Naive thymus-derived CD4-positive, alpha-beta T cell (primary cell): ENCODE results near the gene MOGAT1. TPM values are rescaled to one million over a fixed set of nuclear protein-coding genes. Genes with fewer than 3 reads are reported as not detected.

Experiments used
- ATAC-seq: fragments of 150-1000 bp; cut with Tn5 transposase; 2 replicates; pipeline ENCODE4 v1.10.0; 2021; ENCODE audit warnings: mild to moderate bottlenecking, moderate library complexity
- CTCF ChIA-PET: fragments of 350-600 bp; sonication (Branson Sonifier 250); formaldehyde crosslinking; loops from one replicate; lab custom pipeline; 2021; ENCODE audit warnings: antibody characterized with exemption; lab: Charles Lee
- POLR2A ChIA-PET: fragments of 350-600 bp; sonication (Branson Sonifier 250); formaldehyde crosslinking; loops from one replicate; lab custom pipeline; 2021; ENCODE audit warnings: antibody characterized with exemption, inconsistent platforms; lab: Charles Lee
- DNase-seq, 9 donors: peaks; one replicate each; pipeline versions ENCODE4 v3.0.0 to v3.0.0-alpha.2; 2020 to 2022; ENCODE audit warnings: mixed read lengths in 1 of 9
- H3K27ac ChIP-seq: one replicate; pipeline ENCODE4 v1.7.0; 2013; ENCODE audit warnings: mild to moderate bottlenecking, low read depth, low read length, moderate library complexity
- H3K27me3 ChIP-seq, 2 donors: one replicate each; pipeline ENCODE4 v1.7.0; 2013; ENCODE audit warnings: low read length in 2 of 2, mild to moderate bottlenecking in 2 of 2, moderate library complexity in 2 of 2; ENCODE audit not compliant: control insufficient read depth in 2 of 2, insufficient read depth in 2 of 2
- H3K36me3 ChIP-seq, 3 experiments: 1 replicate in 2 of 3; 2 replicates in 1 of 3; pipeline ENCODE4 v1.7.0; 2013; ENCODE audit warnings: low read length in 3 of 3, mild to moderate bottlenecking in 3 of 3, moderate library complexity in 1 of 3; ENCODE audit not compliant: insufficient read depth in 3 of 3, control insufficient read depth in 2 of 3
- H3K4me1 ChIP-seq, 2 donors: one replicate each; pipeline ENCODE4 v1.7.0; 2013; ENCODE audit warnings: low read length in 2 of 2, mild to moderate bottlenecking in 2 of 2, moderate library complexity in 1 of 2; ENCODE audit not compliant: control insufficient read depth in 2 of 2, insufficient read depth in 2 of 2
- H3K4me3 ChIP-seq: 2 replicates; pipeline ENCODE4 v1.7.0; 2013; ENCODE audit warnings: mild to moderate bottlenecking, low read length
- H3K9me3 ChIP-seq, 3 experiments: 1 replicate in 2 of 3; 2 replicates in 1 of 3; pipeline ENCODE4 v1.7.0; 2013; ENCODE audit warnings: low read length in 3 of 3; ENCODE audit not compliant: control insufficient read depth in 2 of 3
- H3K27ac Mint-ChIP-seq, 9 donors: one replicate each; pipeline ENCODE4 v1.8.0; 2020 to 2022; ENCODE audit warnings: mixed read lengths in 9 of 9, mild to moderate bottlenecking in 8 of 9, moderate library complexity in 5 of 9, inconsistent platforms in 2 of 9
- H3K27me3 Mint-ChIP-seq, 5 donors: one replicate each; pipeline ENCODE4 v1.8.0; 2021 to 2022; ENCODE audit warnings: mixed read lengths in 5 of 5, mild to moderate bottlenecking in 1 of 5
- H3K36me3 Mint-ChIP-seq, 5 donors: one replicate each; pipeline ENCODE4 v1.8.0; 2020 to 2022; ENCODE audit warnings: mixed read lengths in 5 of 5, mild to moderate bottlenecking in 3 of 5, inconsistent platforms in 1 of 5
- H3K4me1 Mint-ChIP-seq, 7 donors: one replicate each; pipeline ENCODE4 v1.8.0; 2020 to 2022; ENCODE audit warnings: mixed read lengths in 7 of 7, mild to moderate bottlenecking in 3 of 7, inconsistent platforms in 1 of 7
- H3K4me3 Mint-ChIP-seq, 10 donors: one replicate each; pipeline ENCODE4 v1.8.0; 2020 to 2022; ENCODE audit warnings: mild to moderate bottlenecking in 10 of 10, mixed read lengths in 10 of 10, moderate library complexity in 6 of 10, inconsistent platforms in 2 of 10
- H3K9me3 Mint-ChIP-seq, 11 donors: one replicate each; pipeline ENCODE4 v1.8.0; 2020 to 2022; ENCODE audit warnings: mixed read lengths in 11 of 11, mild to moderate bottlenecking in 4 of 11, inconsistent platforms in 1 of 11, moderate library complexity in 1 of 11
- intact Hi-C, 2 donors: fragments of 100-400 bp; cut with micrococcal nuclease; formaldehyde crosslinking; loops; one replicate each; pipeline ENCODE4 v1.15.1; 2023
- polyA plus RNA-seq, 2 donors: library from polyadenylated mRNA; unstranded; fragments of 300-500 nt; fragmentation: Illumina TruSeq; gene quantifications; one replicate each; pipeline ENCODE4 v1.2.3, GENCODE V29; 2021
- total RNA-seq, 6 experiments: library from RNA in 5 of 6; stranded (reverse) in 5 of 6; gene quantifications; 1 replicate in 5 of 6; 2 replicates in 1 of 6; pipeline ENCODE4 v1.2.3 and lab custom pipeline; 2021 to 2026

MOGAT1 gene
- total and polyA plus RNA-seq, 7 experiments from 2014 or later, result not detected

DNA sequence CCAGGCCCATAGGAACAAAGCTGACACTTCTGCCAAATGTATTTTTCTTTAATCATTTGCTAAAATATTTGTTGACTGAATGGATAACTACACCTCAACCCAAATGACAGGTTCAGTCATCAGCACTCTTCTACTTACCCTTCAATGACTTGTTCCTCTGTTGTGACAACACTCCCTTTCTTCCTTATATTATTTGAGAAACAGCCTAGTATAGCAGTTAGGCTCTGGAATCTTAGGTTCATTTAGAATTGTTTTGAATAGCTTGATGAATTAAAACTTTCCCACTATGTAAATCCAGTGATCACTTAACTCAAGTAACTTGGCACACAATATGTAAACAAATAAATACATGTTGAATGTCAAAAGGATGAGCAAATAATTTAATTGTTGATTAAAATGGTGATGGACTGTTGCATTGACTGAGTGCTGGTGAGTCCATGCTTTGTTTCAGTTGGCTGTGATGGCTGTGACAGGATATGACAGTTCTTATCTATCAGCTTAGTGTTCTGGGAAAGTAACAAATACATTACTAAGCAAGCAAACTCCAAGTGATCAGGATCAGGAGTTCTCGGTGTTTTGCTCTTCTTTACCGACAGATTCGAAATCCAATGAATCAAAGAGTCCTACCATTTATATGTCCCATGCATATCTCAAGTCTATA lies 2.8 kb upstream of the MOGAT1 start:
- H3K36me3 Mint-ChIP-seq, result no peaks in the 10 kb centered on the region
- Histone ChIP-seq H3K4me1 (no peaks in the 10 kb centered on the region), H3K27me3 (peaks cover 0 to 8% of the 10 kb centered on the region in 2 donors), H3K9me3 (no peaks in the 10 kb centered on the region), H3K27ac (no peak overlapping the region), H3K4me3 (no peak overlapping the region), H3K36me3 (no peaks in the 10 kb centered on the region)
- no peak overlapping the region for H3K4me3 Mint-ChIP-seq
- POLR2A ChIA-PET, result no interaction called here
- intact Hi-C loops, result no loop called here
- peaks cover 0 to 10% (median 9%) of the 10 kb centered on the region in 7 donors for H3K4me1 Mint-ChIP-seq
- ATAC-seq, result peak; percentile 10
- H3K9me3 Mint-ChIP-seq, result peaks cover 0 to 1% (median 0%) of the 10 kb centered on the region in 11 donors
- no peak overlapping the region for H3K27ac Mint-ChIP-seq
- H3K27me3 Mint-ChIP-seq, result peaks cover 40 to 70% (median 46%) of the 10 kb centered on the region in 5 donors
- no peak for DNase-seq
- CTCF ChIA-PET, result no interaction called here

GRCh38 chr2:222669353-222669752 lies 2.1 kb upstream of the MOGAT1 start:
- ChIA-PET POLR2A (no interaction called here), CTCF (no interaction called here)
- intact Hi-C loops, result no loop called here
- H3K4me1 ChIP-seq, result no peaks in the 10 kb centered on the region
- no peak overlapping the region for H3K4me3 Mint-ChIP-seq
- ATAC-seq (no peak), DNase-seq (no peak)
- H3K27me3 ChIP-seq, result peaks cover 0 to 8% of the 10 kb centered on the region in 2 donors
- H3K9me3 ChIP-seq, result no peaks in the 10 kb centered on the region
- no peak overlapping the region for H3K27ac Mint-ChIP-seq
- no peak overlapping the region for H3K4me3 ChIP-seq
- H3K36me3 Mint-ChIP-seq, result no peaks in the 10 kb centered on the region
- no peaks in the 10 kb centered on the region for H3K36me3 ChIP-seq
- H3K9me3 Mint-ChIP-seq, result peaks cover 0 to 1% (median 0%) of the 10 kb centered on the region in 11 donors
- H3K27ac ChIP-seq, result no peak overlapping the region
- H3K27me3 Mint-ChIP-seq, result peaks cover 44 to 76% (median 51%) of the 10 kb centered on the region in 5 donors
- peaks cover 0 to 10% (median 9%) of the 10 kb centered on the region in 7 donors for H3K4me1 Mint-ChIP-seq

GRCh38 chr2:222670191-222671038 lies 1.0 kb upstream of the MOGAT1 start:
- H3K4me1 ChIP-seq, result no peaks in the 10 kb centered on the region
- ATAC-seq (no peak), DNase-seq (no peak)
- H3K4me3 ChIP-seq, result no peak overlapping the region
- H3K9me3 ChIP-seq, result no peaks in the 10 kb centered on the region
- peak overlapping the region in 7 of 10 donors; percentile 11 to 63 (median 47) for H3K4me3 Mint-ChIP-seq
- CTCF ChIA-PET, result no interaction called here
- H3K36me3 Mint-ChIP-seq, result no peaks in the 10 kb centered on the region
- H3K27me3 Mint-ChIP-seq, result peaks cover 50 to 78% (median 56%) of the 10 kb centered on the region in 5 donors
- intact Hi-C loops, result no loop called here
- peaks cover 0 to 1% (median 0%) of the 10 kb centered on the region in 11 donors for H3K9me3 Mint-ChIP-seq
- POLR2A ChIA-PET, result no interaction called here
- peaks cover 0 to 8% of the 10 kb centered on the region in 2 donors for H3K27me3 ChIP-seq
- no peak overlapping the region for H3K27ac Mint-ChIP-seq
- H3K36me3 ChIP-seq, result no peaks in the 10 kb centered on the region
- peaks cover 0 to 10% (median 9%) of the 10 kb centered on the region in 7 donors for H3K4me1 Mint-ChIP-seq
- H3K27ac ChIP-seq, result no peak overlapping the region

DNA sequence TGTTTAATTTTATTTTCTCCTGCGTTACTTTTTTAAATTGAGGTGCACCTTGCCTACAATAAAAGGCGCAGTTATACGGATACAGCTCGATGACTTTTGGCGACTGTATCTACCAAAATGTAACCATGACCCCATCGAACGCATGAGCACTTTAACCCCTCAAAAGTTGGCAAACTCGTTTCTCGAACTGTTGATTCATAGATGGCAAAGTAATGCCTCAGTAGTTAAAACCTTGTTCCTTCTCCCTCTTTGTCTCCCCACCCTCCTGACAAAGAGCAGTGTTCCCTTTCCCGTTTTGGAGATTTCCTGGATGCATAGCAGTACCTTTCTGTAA lies 577 bp downstream of the MOGAT1 start:
- peaks cover 0 to 10% (median 9%) of the 10 kb centered on the region in 7 donors for H3K4me1 Mint-ChIP-seq
- no peak overlapping the region for H3K27ac Mint-ChIP-seq
- H3K27me3 Mint-ChIP-seq, result peaks cover 49 to 70% (median 61%) of the 10 kb centered on the region in 5 donors
- POLR2A ChIA-PET, result no interaction called here
- intact Hi-C loops, result no loop called here
- CTCF ChIA-PET, result no interaction called here
- DNase-seq (no peak), ATAC-seq (no peak)
- peak overlapping the region; percentile 26 to 68 (median 62) for H3K4me3 Mint-ChIP-seq
- Histone ChIP-seq H3K27ac (no peak overlapping the region), H3K9me3 (no peaks in the 10 kb centered on the region), H3K4me3 (peak overlapping the region; percentile 18), H3K4me1 (no peaks in the 10 kb centered on the region), H3K36me3 (no peaks in the 10 kb centered on the region), H3K27me3 (peaks cover 0 to 8% of the 10 kb centered on the region in 2 donors)
- H3K36me3 Mint-ChIP-seq, result no peaks in the 10 kb centered on the region
- H3K9me3 Mint-ChIP-seq, result peaks cover 0 to 1% (median 0%) of the 10 kb centered on the region in 11 donors

DNA sequence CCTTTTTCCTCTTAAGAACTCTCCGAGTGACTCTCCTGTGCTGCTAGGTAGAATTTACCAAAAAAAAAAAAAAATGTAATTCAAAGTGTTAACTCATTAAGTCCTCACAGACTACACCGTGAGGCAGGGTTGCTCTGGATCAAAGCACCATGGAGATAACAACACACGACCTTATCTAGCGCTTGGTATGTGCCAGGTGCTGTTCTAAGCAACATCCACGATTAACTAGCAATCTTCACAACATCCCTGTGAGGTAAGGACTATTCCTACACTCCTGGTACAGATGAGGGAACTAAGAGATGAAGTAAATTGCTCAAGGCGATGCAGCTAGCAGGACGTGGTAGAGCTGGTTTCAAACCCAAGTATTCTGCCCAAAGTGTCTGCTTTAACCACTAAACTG lies 1.8 kb downstream of the MOGAT1 start:
- no peak for ATAC-seq
- no peak overlapping the region for H3K27ac Mint-ChIP-seq
- Histone ChIP-seq H3K27ac (no peak overlapping the region), H3K36me3 (no peaks in the 10 kb centered on the region), H3K9me3 (no peaks in the 10 kb centered on the region), H3K4me1 (no peaks in the 10 kb centered on the region), H3K4me3 (no peak overlapping the region), H3K27me3 (peaks cover 8% of the 10 kb centered on the region in 2 donors)
- DNase-seq, result no peak
- peaks cover 0 to 10% (median 9%) of the 10 kb centered on the region in 7 donors for H3K4me1 Mint-ChIP-seq
- H3K4me3 Mint-ChIP-seq, result no peak overlapping the region
- peaks cover 0 to 1% (median 0%) of the 10 kb centered on the region in 11 donors for H3K9me3 Mint-ChIP-seq
- no peaks in the 10 kb centered on the region for H3K36me3 Mint-ChIP-seq
- ChIA-PET CTCF (no interaction called here), POLR2A (no interaction called here)
- peaks cover 57 to 71% (median 67%) of the 10 kb centered on the region in 5 donors for H3K27me3 Mint-ChIP-seq
- intact Hi-C loops, result no loop called here

DNA sequence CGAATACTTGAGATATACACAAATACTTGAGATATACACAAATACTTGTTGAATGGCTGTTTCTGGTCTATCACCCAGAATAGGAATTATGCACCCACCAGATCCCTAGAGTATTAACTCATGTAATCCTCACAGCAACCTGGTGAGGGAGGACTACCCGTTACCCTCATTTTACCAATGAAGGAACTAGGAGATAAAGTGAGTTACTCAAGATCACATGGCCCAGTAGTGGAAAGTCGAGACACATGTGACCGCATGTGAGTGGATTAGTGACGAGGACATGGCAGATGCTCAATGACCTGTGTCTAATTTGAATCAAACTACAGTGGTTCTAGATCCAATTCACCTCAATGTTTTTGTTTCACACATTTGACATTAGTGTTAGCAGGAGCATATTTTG lies 2.4 kb downstream of the MOGAT1 start:
- no peak for ATAC-seq
- intact Hi-C loops, result no loop called here
- Mint-ChIP-seq H3K9me3 (peaks cover 0 to 1% (median 0%) of the 10 kb centered on the region in 11 donors), H3K4me3 (no peak overlapping the region), H3K36me3 (no peaks in the 10 kb centered on the region), H3K4me1 (peaks cover 0 to 10% (median 9%) of the 10 kb centered on the region in 7 donors), H3K27ac (no peak overlapping the region), H3K27me3 (peaks cover 53 to 75% (median 69%) of the 10 kb centered on the region in 5 donors)
- H3K27ac ChIP-seq, result no peak overlapping the region
- ChIA-PET CTCF (no interaction called here), POLR2A (no interaction called here)
- no peak for DNase-seq
- H3K4me1 ChIP-seq, result no peaks in the 10 kb centered on the region
- H3K4me3 ChIP-seq, result no peak overlapping the region
- H3K27me3 ChIP-seq, result peaks cover 8% of the 10 kb centered on the region in 2 donors
- no peaks in the 10 kb centered on the region for H3K9me3 ChIP-seq
- H3K36me3 ChIP-seq, result no peaks in the 10 kb centered on the region
